ENCODE measurements around the gene LRP1B.

LRP1B gene

GRCh38 chr2:141467331-141467730, 663.5 kb downstream of the LRP1B start:
- Histone ChIP-seq H3K9me3 (ENCODE audit: low read length) (no peaks in the 10 kb centered on the region), H3K4me3 (ENCODE audit: low read depth in 1 of 2, low read length in 2 of 2) (no peak overlapping the region), H3K36me3 (ENCODE audit: insufficient read depth, low read length) (no peaks in the 10 kb centered on the region), H3K4me1 (ENCODE audit: insufficient read depth, low read length) (no peaks in the 10 kb centered on the region), H3K27ac (ENCODE audit: low read depth, low read length) (no peak overlapping the region), H3K27me3 (ENCODE audit: control insufficient read depth in 1 of 2, insufficient read depth in 2 of 2, low read length in 2 of 2) (no peaks in the 10 kb centered on the region), H3K9ac (ENCODE audit: low read length) (no peak overlapping the region)

- Histone ChIP-seq H3K9me3 (ENCODE audit: low read length) (no peaks in the 10 kb centered on the region), H3K36me3 (ENCODE audit: insufficient read depth, low read length) (no peaks in the 10 kb centered on the region), H3K27me3 (ENCODE audit: control insufficient read depth in 1 of 2, insufficient read depth in 2 of 2, low read length in 2 of 2) (no peaks in the 10 kb centered on the region), H3K4me3 (ENCODE audit: low read depth in 1 of 2, low read length in 2 of 2) (no peak overlapping the region), H3K27ac (ENCODE audit: low read depth, low read length) (no peak overlapping the region), H3K4me1 (ENCODE audit: insufficient read depth, low read length) (no peaks in the 10 kb centered on the region), H3K9ac (ENCODE audit: low read length) (no peak overlapping the region)
These were observed 665.8 kb downstream of the LRP1B start for GRCh38 chr2:141464995-141465394.

GRCh38 chr2:141458351-141458750, 672.5 kb downstream of the LRP1B start:
- no peaks in the 10 kb centered on the region for H3K36me3 ChIP-seq (ENCODE audit: insufficient read depth, low read length)
- no peaks in the 10 kb centered on the region for H3K9me3 ChIP-seq (ENCODE audit: low read length)
- H3K27ac ChIP-seq (ENCODE audit: low read depth, low read length), result no peak overlapping the region
- no peaks in the 10 kb centered on the region for H3K4me1 ChIP-seq (ENCODE audit: insufficient read depth, low read length)
- H3K9ac ChIP-seq (ENCODE audit: low read length), result no peak overlapping the region
- H3K4me3 ChIP-seq (ENCODE audit: low read depth in 1 of 2, low read length in 2 of 2), result no peak overlapping the region
- H3K27me3 ChIP-seq (ENCODE audit: control insufficient read depth in 1 of 2, insufficient read depth in 2 of 2, low read length in 2 of 2), result no peaks in the 10 kb centered on the region

GRCh38 chr2:141455877-141456276, 674.9 kb downstream of the LRP1B start:
- no peaks in the 10 kb centered on the region for H3K4me1 ChIP-seq (ENCODE audit: insufficient read depth, low read length)
- no peaks in the 10 kb centered on the region for H3K36me3 ChIP-seq (ENCODE audit: insufficient read depth, low read length)
- H3K27me3 ChIP-seq (ENCODE audit: control insufficient read depth in 1 of 2, insufficient read depth in 2 of 2, low read length in 2 of 2), result no peaks in the 10 kb centered on the region
- H3K4me3 ChIP-seq (ENCODE audit: low read depth in 1 of 2, low read length in 2 of 2), result no peak overlapping the region
- no peaks in the 10 kb centered on the region for H3K9me3 ChIP-seq (ENCODE audit: low read length)
- no peak overlapping the region for H3K9ac ChIP-seq (ENCODE audit: low read length)
- no peak overlapping the region for H3K27ac ChIP-seq (ENCODE audit: low read depth, low read length)

- Histone ChIP-seq H3K36me3 (ENCODE audit: insufficient read depth, low read length) (no peaks in the 10 kb centered on the region), H3K4me3 (ENCODE audit: low read depth in 1 of 2, low read length in 2 of 2) (no peak overlapping the region), H3K4me1 (ENCODE audit: insufficient read depth, low read length) (no peaks in the 10 kb centered on the region), H3K9ac (ENCODE audit: low read length) (no peak overlapping the region), H3K27me3 (ENCODE audit: control insufficient read depth in 1 of 2, insufficient read depth in 2 of 2, low read length in 2 of 2) (no peaks in the 10 kb centered on the region), H3K27ac (ENCODE audit: low read depth, low read length) (no peak overlapping the region), H3K9me3 (ENCODE audit: low read length) (no peaks in the 10 kb centered on the region)
These were observed 675.5 kb downstream of the LRP1B start for GRCh38 chr2:141455211-141455826.

GRCh38 chr2:141440072-141440635, 690.7 kb downstream of the LRP1B start:
- Histone ChIP-seq H3K27ac (ENCODE audit: low read depth, low read length) (no peak overlapping the region), H3K4me1 (ENCODE audit: insufficient read depth, low read length) (no peaks in the 10 kb centered on the region), H3K27me3 (ENCODE audit: control insufficient read depth in 1 of 2, insufficient read depth in 2 of 2, low read length in 2 of 2) (no peaks in the 10 kb centered on the region), H3K9me3 (ENCODE audit: low read length) (no peaks in the 10 kb centered on the region), H3K4me3 (ENCODE audit: low read depth in 1 of 2, low read length in 2 of 2) (no peak overlapping the region), H3K9ac (ENCODE audit: low read length) (no peak overlapping the region), H3K36me3 (ENCODE audit: insufficient read depth, low read length) (no peaks in the 10 kb centered on the region)

GRCh38 chr2:141439524-141439923, 691.3 kb downstream of the LRP1B start:
- H3K9ac ChIP-seq (ENCODE audit: low read length), result no peak overlapping the region
- H3K27ac ChIP-seq (ENCODE audit: low read depth, low read length), result no peak overlapping the region
- H3K4me1 ChIP-seq (ENCODE audit: insufficient read depth, low read length), result no peaks in the 10 kb centered on the region
- H3K9me3 ChIP-seq (ENCODE audit: low read length), result no peaks in the 10 kb centered on the region
- no peaks in the 10 kb centered on the region for H3K36me3 ChIP-seq (ENCODE audit: insufficient read depth, low read length)
- H3K4me3 ChIP-seq (ENCODE audit: low read depth in 1 of 2, low read length in 2 of 2), result no peak overlapping the region
- H3K27me3 ChIP-seq (ENCODE audit: control insufficient read depth in 1 of 2, insufficient read depth in 2 of 2, low read length in 2 of 2), result no peaks in the 10 kb centered on the region

- Histone ChIP-seq H3K9ac (ENCODE audit: low read length) (no peak overlapping the region), H3K27me3 (ENCODE audit: control insufficient read depth in 1 of 2, insufficient read depth in 2 of 2, low read length in 2 of 2) (no peaks in the 10 kb centered on the region), H3K4me1 (ENCODE audit: insufficient read depth, low read length) (no peaks in the 10 kb centered on the region), H3K36me3 (ENCODE audit: insufficient read depth, low read length) (no peaks in the 10 kb centered on the region), H3K4me3 (ENCODE audit: low read depth in 1 of 2, low read length in 2 of 2) (no peak overlapping the region), H3K9me3 (ENCODE audit: low read length) (no peaks in the 10 kb centered on the region), H3K27ac (ENCODE audit: low read depth, low read length) (no peak overlapping the region)
These were observed 692.3 kb downstream of the LRP1B start for GRCh38 chr2:141438536-141438935.

- Histone ChIP-seq H3K9ac (ENCODE audit: low read length) (no peak overlapping the region), H3K27ac (ENCODE audit: low read depth, low read length) (no peak overlapping the region), H3K4me3 (ENCODE audit: low read depth in 1 of 2, low read length in 2 of 2) (no peak overlapping the region), H3K36me3 (ENCODE audit: insufficient read depth, low read length) (no peaks in the 10 kb centered on the region), H3K4me1 (ENCODE audit: insufficient read depth, low read length) (no peaks in the 10 kb centered on the region), H3K27me3 (ENCODE audit: control insufficient read depth in 1 of 2, insufficient read depth in 2 of 2, low read length in 2 of 2) (no peaks in the 10 kb centered on the region), H3K9me3 (ENCODE audit: low read length) (no peaks in the 10 kb centered on the region)
These were observed 693.3 kb downstream of the LRP1B start for GRCh38 chr2:141437521-141437920.

GRCh38 chr2:141423124-141423523, 707.7 kb downstream of the LRP1B start:
- Histone ChIP-seq H3K9me3 (ENCODE audit: low read length) (no peaks in the 10 kb centered on the region), H3K9ac (ENCODE audit: low read length) (no peak overlapping the region), H3K36me3 (ENCODE audit: insufficient read depth, low read length) (no peaks in the 10 kb centered on the region), H3K27me3 (ENCODE audit: control insufficient read depth in 1 of 2, insufficient read depth in 2 of 2, low read length in 2 of 2) (no peaks in the 10 kb centered on the region), H3K4me3 (ENCODE audit: low read depth in 1 of 2, low read length in 2 of 2) (no peak overlapping the region), H3K27ac (ENCODE audit: low read depth, low read length) (no peak overlapping the region), H3K4me1 (ENCODE audit: insufficient read depth, low read length) (no peaks in the 10 kb centered on the region)

GRCh38 chr2:141417246-141417797, 713.5 kb downstream of the LRP1B start:
- Histone ChIP-seq H3K27me3 (ENCODE audit: control insufficient read depth in 1 of 2, insufficient read depth in 2 of 2, low read length in 2 of 2) (no peaks in the 10 kb centered on the region), H3K27ac (ENCODE audit: low read depth, low read length) (no peak overlapping the region), H3K9ac (ENCODE audit: low read length) (no peak overlapping the region)

GRCh38 chr2:141411419-141411818, 719.4 kb downstream of the LRP1B start:
- Histone ChIP-seq H3K4me1 (ENCODE audit: insufficient read depth, low read length) (no peaks in the 10 kb centered on the region), H3K36me3 (ENCODE audit: insufficient read depth, low read length) (no peaks in the 10 kb centered on the region), H3K9me3 (ENCODE audit: low read length) (no peaks in the 10 kb centered on the region), H3K27me3 (ENCODE audit: control insufficient read depth in 1 of 2, insufficient read depth in 2 of 2, low read length in 2 of 2) (no peaks in the 10 kb centered on the region), H3K9ac (ENCODE audit: low read length) (no peak overlapping the region), H3K27ac (ENCODE audit: low read depth, low read length) (no peak overlapping the region), H3K4me3 (ENCODE audit: low read depth in 1 of 2, low read length in 2 of 2) (no peak overlapping the region)

More at GRCh38 chr2:141417246-141417797, 713.5 kb downstream of the LRP1B start:
- Histone ChIP-seq H3K4me3 (ENCODE audit: low read depth in 1 of 2, low read length in 2 of 2) (no peak overlapping the region), H3K9me3 (ENCODE audit: low read length) (no peaks in the 10 kb centered on the region), H3K36me3 (ENCODE audit: insufficient read depth, low read length) (no peaks in the 10 kb centered on the region), H3K4me1 (ENCODE audit: insufficient read depth, low read length) (no peaks in the 10 kb centered on the region)
